DOHH2 (cell line): ENCODE results near the gene FAM177B.

Experiments used
- H3F3A ChIP-seq: fragments of 200-600 bp; sonication (generic), shearing (Covaris generic); 2 replicates; pipeline ENCODE4 v1.6.0; 2016; ENCODE audit warnings: antibody characterized with exemption, mild to moderate bottlenecking; ENCODE audit not compliant: control insufficient read depth, insufficient read depth
- H3K27ac ChIP-seq: fragments of 200-600 bp; sonication (generic); 2 replicates; pipeline ENCODE4 v1.5.1; 2014; ENCODE audit warnings: low read depth, mild to moderate bottlenecking, low read length, moderate library complexity
- H3K27me3 ChIP-seq: fragments of 200-600 bp; sonication (generic); 2 replicates; pipeline ENCODE4 v1.6.1; 2014; ENCODE audit warnings: mild to moderate bottlenecking, low read length, mixed read lengths; ENCODE audit not compliant: control insufficient read depth
- H3K36me3 ChIP-seq: fragments of 200-600 bp; sonication (generic); 2 replicates; pipeline ENCODE4 v1.6.1; 2014; ENCODE audit warnings: mild to moderate bottlenecking, low read length, moderate library complexity, mixed read lengths; ENCODE audit not compliant: control insufficient read depth
- H3K4me1 ChIP-seq: fragments of 200-600 bp; sonication (generic); 2 replicates; pipeline ENCODE4 v1.6.1; 2014; ENCODE audit warnings: mild to moderate bottlenecking, low read length, mixed read lengths; ENCODE audit not compliant: control insufficient read depth
- H3K4me2 ChIP-seq: fragments of 200-600 bp; sonication (generic); 2 replicates; pipeline ENCODE4 v1.6.0; 2014; ENCODE audit warnings: mild to moderate bottlenecking, low read length, moderate library complexity
- H3K4me3 ChIP-seq: fragments of 200-600 bp; sonication (generic); 2 replicates; pipeline ENCODE4 v1.5.1; 2014; ENCODE audit warnings: mild to moderate bottlenecking, low read length, mixed read lengths
- H3K79me2 ChIP-seq: fragments of 200-600 bp; sonication (generic); 2 replicates; pipeline ENCODE4 v1.6.1; 2014; ENCODE audit warnings: mild to moderate bottlenecking, low read length, mixed read lengths; ENCODE audit not compliant: control insufficient read depth
- H3K9me2 ChIP-seq: fragments of 200-600 bp; sonication (generic); replicated peaks from 2 replicates; pipeline ENCODE4 v1.6.1; 2014; ENCODE audit warnings: mild to moderate bottlenecking, low read length, mixed read lengths; ENCODE audit not compliant: control insufficient read depth
- H3K9me3 ChIP-seq: fragments of 200-600 bp; sonication (generic); 2 replicates; pipeline ENCODE4 v1.6.1; 2014; ENCODE audit warnings: antibody characterized with exemption, low read length, mixed read lengths; ENCODE audit not compliant: control insufficient read depth, insufficient read depth
- H4K20me1 ChIP-seq: fragments of 200-600 bp; sonication (generic); 2 replicates; pipeline ENCODE4 v1.6.0; 2014; ENCODE audit warnings: low read depth, mild to moderate bottlenecking, antibody characterized with exemption, low read length, moderate library complexity; ENCODE audit not compliant: control insufficient read depth, insufficient read depth
- CTCF ChIP-seq: fragments of 200-600 bp; sonication (generic); IDR thresholded peaks from one replicate; pipeline ENCODE4 v1.5.1; 2014; ENCODE audit warnings: antibody characterized with exemption, mild to moderate bottlenecking, low read depth, low read length; ENCODE audit not compliant: poor library complexity, severe bottlenecking
- EZH2phosphoT487 ChIP-seq: fragments of 200-600 bp; sonication (generic); IDR thresholded peaks from 2 replicates; pipeline ENCODE4 v1.6.1; 2017; ENCODE audit warnings: borderline replicate concordance, mild to moderate bottlenecking, antibody characterized with exemption, low read length, moderate library complexity, mixed read lengths

The FAM177B gene

DNA sequence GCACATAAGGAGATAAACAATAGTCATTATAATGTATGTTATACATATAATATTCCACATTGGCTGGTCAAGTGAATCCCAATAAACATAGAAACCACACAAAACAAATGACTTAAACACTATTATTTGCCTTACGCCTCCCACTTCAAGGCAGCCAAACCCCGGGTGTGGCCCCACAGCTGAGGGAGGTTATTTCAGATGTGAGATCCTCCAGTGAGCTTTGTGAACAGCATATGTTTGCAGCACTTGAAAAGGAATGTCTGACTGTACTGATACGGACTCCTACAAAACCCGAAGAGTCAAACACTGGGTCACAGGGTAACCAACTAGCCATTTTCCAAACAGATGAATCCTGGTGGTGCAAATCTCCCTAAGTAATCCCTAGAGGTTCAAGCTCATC is 50.7 kb downstream of the FAM177B start:
- no peak for TF ChIP-seq EZH2phosphoT487
- TF ChIP-seq CTCF: no peak
- no peaks in the 10 kb centered on the region for H3F3A ChIP-seq
- no peaks in the 10 kb centered on the region for H3K9me3 ChIP-seq
- H3K36me3 ChIP-seq: no peaks in the 10 kb centered on the region
- no peak overlapping the region for H3K4me2 ChIP-seq
- no peaks in the 10 kb centered on the region for H3K79me2 ChIP-seq
- no peak overlapping the region for H3K27ac ChIP-seq
- no peak overlapping the region for H3K4me3 ChIP-seq
- no peaks in the 10 kb centered on the region for H3K4me1 ChIP-seq
- H4K20me1 ChIP-seq: no peaks in the 10 kb centered on the region
- H3K9me2 ChIP-seq: no peaks in the 10 kb centered on the region
- peaks cover 16% of the 10 kb centered on the region for H3K27me3 ChIP-seq

DNA sequence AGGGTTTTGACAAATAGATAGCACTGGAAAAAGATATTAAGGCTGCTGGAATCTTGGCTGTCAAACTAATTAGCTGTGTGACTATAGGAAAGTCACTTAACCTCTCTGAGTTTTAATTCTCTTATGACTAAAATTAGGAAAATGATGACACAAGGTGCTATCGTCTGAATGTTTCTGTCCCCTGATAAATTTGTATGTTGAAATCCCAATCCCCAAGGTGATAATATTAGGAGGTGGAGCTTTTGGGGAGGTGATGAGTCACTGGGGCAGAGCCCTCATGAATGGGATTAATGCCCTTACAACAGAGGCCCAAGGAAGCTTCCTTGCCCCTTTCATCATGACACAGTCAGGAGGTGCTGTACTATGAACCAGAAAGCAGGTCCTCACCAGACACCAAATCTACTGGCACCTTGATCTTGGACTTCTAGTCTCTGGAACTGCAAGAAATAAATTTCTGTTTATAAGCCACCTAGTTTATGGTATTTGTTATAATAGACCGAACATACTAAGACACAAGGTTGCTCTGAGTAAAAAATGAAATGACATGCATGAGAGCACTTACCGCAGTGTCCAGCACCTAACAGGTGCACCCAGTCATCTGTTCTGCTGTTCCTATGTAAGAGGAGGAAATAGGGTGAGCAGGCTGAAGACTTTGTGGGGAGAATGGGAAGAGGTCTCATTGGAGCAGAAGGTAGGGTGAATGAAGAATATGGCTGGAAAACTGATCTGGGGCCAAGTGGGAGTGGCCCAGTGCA is 51.6 kb downstream of the FAM177B start:
- Histone ChIP-seq H3K27me3 (peaks cover 16% of the 10 kb centered on the region), H3K9me3 (no peaks in the 10 kb centered on the region), H3K4me2 (no peak overlapping the region), H3K4me3 (no peak overlapping the region), H3F3A (no peaks in the 10 kb centered on the region), H3K79me2 (no peaks in the 10 kb centered on the region), H4K20me1 (no peaks in the 10 kb centered on the region), H3K4me1 (no peaks in the 10 kb centered on the region), H3K9me2 (no peaks in the 10 kb centered on the region), H3K36me3 (no peaks in the 10 kb centered on the region), H3K27ac (no peak overlapping the region)
- no peak for TF ChIP-seq CTCF

DNA sequence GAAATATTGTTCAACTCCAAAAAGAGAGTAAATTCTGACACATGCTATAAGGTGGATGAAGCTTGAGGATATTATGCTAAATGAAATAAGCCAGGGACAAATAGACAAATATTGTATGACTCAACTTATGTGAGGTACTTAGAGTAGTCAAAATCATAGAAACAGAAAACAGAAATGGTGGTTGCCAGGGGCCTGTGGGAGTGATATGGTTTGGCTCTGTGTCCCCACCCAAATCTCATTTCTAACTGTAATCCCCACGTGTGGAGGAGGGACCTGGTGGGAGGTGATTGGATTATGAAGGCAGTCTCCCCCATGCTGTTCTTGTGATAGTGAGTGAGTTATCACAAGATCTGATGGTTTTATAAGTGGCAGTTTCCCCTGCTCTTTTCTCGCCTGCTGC is 53.1 kb downstream of the FAM177B start:
- Histone ChIP-seq H4K20me1 (no peaks in the 10 kb centered on the region), H3K27me3 (peaks cover 6% of the 10 kb centered on the region), H3K9me2 (no peaks in the 10 kb centered on the region), H3K4me3 (no peak overlapping the region), H3F3A (no peaks in the 10 kb centered on the region), H3K4me1 (no peaks in the 10 kb centered on the region), H3K27ac (no peak overlapping the region), H3K4me2 (no peak overlapping the region), H3K9me3 (no peaks in the 10 kb centered on the region), H3K36me3 (no peaks in the 10 kb centered on the region), H3K79me2 (no peaks in the 10 kb centered on the region)
- TF ChIP-seq EZH2phosphoT487 (no peak), CTCF (no peak)
